Occipital lobe (tissue), 2 donors: ENCODE results near the gene ANKRD12. TPM values are rescaled to one million over a fixed set of nuclear protein-coding genes. Genes with fewer than 3 reads are reported as not detected.

Experiments
- small RNA-seq: library from RNA; depleted of rRNA; stranded (forward); fragments of <200 nt; gene quantifications from one replicate; pipeline ENCODE3, GENCODE V24; 2014
- total RNA-seq: library from RNA; depleted of rRNA; stranded (reverse); fragments of >200 nt; gene quantifications from one replicate; pipeline ENCODE4 v1.2.3, GENCODE V29; 2014

Gene ANKRD12
- total RNA-seq, 1 donor from 2014 or later: 186 TPM

Small RNAs within 50 kb of the gene (small RNA-seq; reads per million reads assigned to genes)
- gene RF00019: not detected

Other genes starting within 250 kb of the ANKRD12 start
- gene NDUFV2, start 34.1 kb upstream of the ANKRD12 start, total RNA-seq: 95.1 TPM
- 25.3 TPM for gene TWSG1, start 198.0 kb downstream of the ANKRD12 start, total RNA-seq